GM18520 (cell line): ENCODE measurements around the gene SHISAL1.
"Not testable (repeated sequence)": the region's sequence is repeated elsewhere in the genome, so short reads cannot be mapped to it uniquely, and the experiment has no call there.

Source experiments
- ATAC-seq: cut with Tn5 transposase; IDR thresholded peaks from one replicate; pipeline ENCODE4 v1.9.1; 2021; ENCODE audit not compliant: unreplicated experiment

The SHISAL1 gene

GRCh38 chr22:44244265-44244822, 68.4 kb downstream of the SHISAL1 start:
- no peak for ATAC-seq

GRCh38 chr22:44243761-44244160, 69.0 kb downstream of the SHISAL1 start:
- no peak for ATAC-seq

GRCh38 chr22:44242946-44243724, 69.6 kb downstream of the SHISAL1 start:
- no peak for ATAC-seq

- not testable (repeated sequence) for ATAC-seq
These were observed 71.6 kb downstream of the SHISAL1 start for GRCh38 chr22:44241121-44241520.

- ATAC-seq = no peak
These were observed 75.5 kb downstream of the SHISAL1 start for GRCh38 chr22:44237290-44237689.

- ATAC-seq = not testable (repeated sequence)
These were observed 78.4 kb downstream of the SHISAL1 start for GRCh38 chr22:44234372-44234771.

GRCh38 chr22:44231233-44231632, 81.5 kb downstream of the SHISAL1 start:
- no peak for ATAC-seq

- no peak for ATAC-seq
These were observed 82.9 kb downstream of the SHISAL1 start for GRCh38 chr22:44229809-44230208.

GRCh38 chr22:44229331-44229730, 83.4 kb downstream of the SHISAL1 start:
- no peak for ATAC-seq

GRCh38 chr22:44225812-44226211, 86.9 kb downstream of the SHISAL1 start:
- ATAC-seq = no peak

GRCh38 chr22:44225091-44225689, 87.6 kb downstream of the SHISAL1 start:
- ATAC-seq = no peak

- ATAC-seq = no peak
These were observed 88.6 kb downstream of the SHISAL1 start for GRCh38 chr22:44224166-44224565.

GRCh38 chr22:44221710-44222475, 90.9 kb downstream of the SHISAL1 start:
- ATAC-seq = no peak

GRCh38 chr22:44220727-44221680, 91.7 kb downstream of the SHISAL1 start:
- ATAC-seq = no peak

- no peak for ATAC-seq
These were observed 93.5 kb downstream of the SHISAL1 start for GRCh38 chr22:44219101-44219870.

GRCh38 chr22:44218071-44218470, 94.7 kb downstream of the SHISAL1 start:
- ATAC-seq = no peak

GRCh38 chr22:44217346-44217745, 95.4 kb downstream of the SHISAL1 start:
- ATAC-seq = no peak

GRCh38 chr22:44215287-44215686, 97.5 kb downstream of the SHISAL1 start:
- ATAC-seq = no peak

- ATAC-seq = no peak
These were observed 98.0 kb downstream of the SHISAL1 start for GRCh38 chr22:44214764-44215163.

GRCh38 chr22:44214187-44214586, 98.6 kb downstream of the SHISAL1 start:
- ATAC-seq = no peak
